GM23338 (cell line): ENCODE measurements around the gene C5orf47. TPM values are rescaled to one million over a fixed set of nuclear protein-coding genes. Genes with fewer than 3 reads are reported as not detected.

Experiments used
- ATAC-seq: fragments of 200-7000 bp; cut with Tn5 transposase; 3 replicates; pipeline ENCODE4 v1.9.1; 2020
- DNase-seq: peaks from one replicate; pipeline ENCODE4 v3.0.0-alpha.2; 2015; ENCODE audit warnings: low spot score
- H2AFZ ChIP-seq: fragments of 200-600 bp; sonication (generic); 2 replicates; pipeline ENCODE4 v1.8.0; 2016; ENCODE audit warnings: antibody characterized with exemption, mild to moderate bottlenecking, moderate library complexity
- H3F3A ChIP-seq: fragments of 200-600 bp; sonication (generic); replicated peaks from 2 replicates; pipeline ENCODE4 v1.8.0; 2017; ENCODE audit warnings: antibody characterized with exemption, mixed run types, low read depth
- H3K27ac ChIP-seq: fragments of 200-600 bp; sonication (generic); 2 replicates; pipeline ENCODE4 v1.6.1; 2016; ENCODE audit warnings: low read depth
- H3K27me3 ChIP-seq: fragments of 200-600 bp; sonication (generic); 2 replicates; pipeline ENCODE4 v1.8.0; 2016; ENCODE audit warnings: mild to moderate bottlenecking, mixed run types, moderate library complexity; ENCODE audit not compliant: insufficient read depth
- H3K36me3 ChIP-seq: fragments of 200-600 bp; sonication (generic); 2 replicates; pipeline ENCODE4 v1.8.0; 2016; ENCODE audit warnings: mild to moderate bottlenecking; ENCODE audit not compliant: insufficient read depth
- H3K4me1 ChIP-seq: fragments of 200-600 bp; sonication (generic); 2 replicates; pipeline ENCODE4 v1.8.0; 2016; ENCODE audit warnings: mild to moderate bottlenecking, moderate library complexity; ENCODE audit not compliant: insufficient read depth
- H3K4me2 ChIP-seq: fragments of 200-600 bp; sonication (generic); 2 replicates; pipeline ENCODE4 v1.7.1; 2017; ENCODE audit warnings: mixed run types
- H3K4me3 ChIP-seq: fragments of 200-600 bp; sonication (generic); 2 replicates; pipeline ENCODE4 v1.6.1; 2016; ENCODE audit warnings: mixed run types
- H3K79me2 ChIP-seq: fragments of 200-600 bp; sonication (generic); replicated peaks from 2 replicates; pipeline ENCODE4 v1.8.0; 2017; ENCODE audit warnings: mild to moderate bottlenecking; ENCODE audit not compliant: insufficient read depth
- H3K9me2 ChIP-seq: fragments of 200-600 bp; sonication (generic); 2 replicates; pipeline ENCODE4 v1.8.0; 2017; ENCODE audit not compliant: insufficient read depth
- H4K20me1 ChIP-seq: fragments of 200-600 bp; sonication (generic); replicated peaks from 2 replicates; pipeline ENCODE4 v1.8.0; 2017; ENCODE audit warnings: mild to moderate bottlenecking; ENCODE audit not compliant: insufficient read depth
- H3K27ac Mint-ChIP-seq: 2 replicates; pipeline ENCODE4 v1.8.0; 2020; ENCODE audit warnings: inconsistent platforms, mild to moderate bottlenecking, moderate library complexity, mixed read lengths
- H3K27me3 Mint-ChIP-seq: 3 replicates; pipeline ENCODE4 v1.8.0; 2022; ENCODE audit warnings: low read depth, mild to moderate bottlenecking, moderate library complexity, mixed read lengths, inconsistent platforms; ENCODE audit not compliant: insufficient read depth, poor library complexity
- H3K36me3 Mint-ChIP-seq: 3 replicates; pipeline ENCODE4 v1.8.0; 2021; ENCODE audit warnings: low read depth, mild to moderate bottlenecking, inconsistent platforms, moderate library complexity, mixed read lengths
- H3K4me1 Mint-ChIP-seq: 3 replicates; pipeline ENCODE4 v1.8.0; 2020; ENCODE audit warnings: mild to moderate bottlenecking, inconsistent platforms, mixed read lengths
- H3K4me3 Mint-ChIP-seq: 3 replicates; pipeline ENCODE4 v1.8.0; 2021; ENCODE audit warnings: moderate library complexity, mild to moderate bottlenecking, inconsistent platforms, mixed read lengths
- H3K9me3 Mint-ChIP-seq: 3 replicates; pipeline ENCODE4 v1.8.0; 2020; ENCODE audit warnings: moderate library complexity, mild to moderate bottlenecking, inconsistent platforms, mixed read lengths
- ZNF331 ChIP-seq: fragments of 250-450 bp; sonication (Bioruptor Pico); IDR thresholded peaks from 2 replicates; pipeline ENCODE4 v1.5.0; 2020; ENCODE audit warnings: low read depth, mild to moderate bottlenecking, moderate library complexity
- polyA plus RNA-seq: library from polyadenylated mRNA; unstranded; fragments of >200 nt; fragmentation: Nextera tagmentation; extraction: Ambion mirVana; gene quantifications from 2 replicates; pipeline ENCODE4 v1.2.1, GENCODE V29; 2016
- total RNA-seq: library from RNA; depleted of rRNA; stranded (reverse); fragments of >200 nt; shearing (Covaris generic); gene quantifications from 2 replicates; pipeline ENCODE4 v1.2.3, GENCODE V29; 2014; rRNA removed

The C5orf47 gene
- total and polyA plus RNA-seq, 2 experiments from 2014 or later: 0.63 to 1.1 TPM

DNA sequence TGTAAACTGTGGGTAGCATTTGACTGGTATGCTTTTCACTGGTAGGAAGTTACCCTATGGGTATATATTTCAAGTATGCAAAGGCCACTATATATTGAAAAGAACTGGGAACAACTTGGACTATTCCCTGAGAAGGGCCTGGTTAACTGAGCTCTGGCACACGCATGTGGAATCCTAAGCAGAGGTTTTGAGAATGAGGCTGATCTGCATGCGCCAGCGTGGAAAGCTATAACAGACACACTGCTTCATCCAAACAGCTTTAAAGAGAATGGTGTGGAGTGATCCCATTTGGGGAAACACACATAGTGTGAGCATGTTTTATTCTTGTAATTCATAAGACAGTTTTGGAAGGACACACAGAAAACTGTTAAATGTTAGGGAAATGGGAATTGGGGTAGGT is 64.9 kb downstream of the C5orf47 start:
- H3F3A ChIP-seq: no peaks in the 10 kb centered on the region
- ATAC-seq: no peak
- TF ChIP-seq ZNF331: no peak

More for the DNA sequence above, 64.9 kb downstream of the C5orf47 start:
- no peaks in the 10 kb centered on the region for H3K27me3 ChIP-seq
- no peak overlapping the region for H2AFZ ChIP-seq
- H4K20me1 ChIP-seq: no peaks in the 10 kb centered on the region; the same call in 1 of the 2 replicates
- no peak overlapping the region for H3K27ac ChIP-seq
- no peak overlapping the region for H3K4me2 ChIP-seq
- Mint-ChIP-seq H3K9me3 (no peaks in the 10 kb centered on the region), H3K36me3 (no peaks in the 10 kb centered on the region), H3K4me3 (no peak overlapping the region), H3K27ac (no peak overlapping the region), H3K27me3 (peaks cover 4% of the 10 kb centered on the region), H3K4me1 (no peaks in the 10 kb centered on the region)
- no peaks in the 10 kb centered on the region for H3K79me2 ChIP-seq
- DNase-seq: no peak
- no peaks in the 10 kb centered on the region for H3K4me1 ChIP-seq
- 0 out of 2 replicates have a peak, but pooled peaks cover 4% of the 10 kb centered on the region for H3K9me2 ChIP-seq
- H3K4me3 ChIP-seq: no peak overlapping the region
- no peaks in the 10 kb centered on the region for H3K36me3 ChIP-seq

Other genes starting within 250 kb of the C5orf47 start
- gene CPEB4, start 100.8 kb upstream of the C5orf47 start, total RNA-seq: 7.3 and 10.2 TPM in 2 replicates
- gene CPEB4, start 100.8 kb upstream of the C5orf47 start, polyA plus RNA-seq: 4.7 and 5.9 TPM in 2 replicates
- gene NSG2, start 56.5 kb downstream of the C5orf47 start, total RNA-seq: not detected in 2 replicates
- 0.16 TPM in 1 of 2 replicates, not detected in the other for gene NSG2, start 56.5 kb downstream of the C5orf47 start, polyA plus RNA-seq